ENCODE results near the gene OTOG. TPM values are rescaled to one million over a fixed set of nuclear protein-coding genes. Genes with fewer than 3 reads are reported as not detected.

OTOG gene
- total RNA-seq, 2 experiments from 2014 or later = not detected

- H3K36me3 Mint-ChIP-seq (ENCODE audit: low read depth) = no peaks in the 10 kb centered on the region
- intact Hi-C loops (cut with micrococcal nuclease) = no loop called here
These were observed 17.2 kb upstream of the OTOG start for GRCh38 chr11:17529844-17530185.

GRCh38 chr11:17531071-17531600 lies 15.9 kb upstream of the OTOG start:
- H3K4me1 Mint-ChIP-seq (ENCODE audit: low read depth) = no peaks in the 10 kb centered on the region
- TF ChIP-seq CTCF (IDR thresholded peaks at IDR 0.05) = no peak
- no peak overlapping the region for H3K4me3 Mint-ChIP-seq
- ChIA-PET POLR2A (interaction anchor here (1.5 kb wide), 1 partner anchor 15 kb away, joined by 3 read pairs; no protein-coding TSS in a partner anchor), CTCF (interaction anchor here (0.8 to 1.6 kb wide), 5 partner anchors 12 to 149 kb away, joined by 3 read pairs; no protein-coding TSS in a partner anchor)
- ATAC-seq (no peak), DNase-seq (no peak)
- intact Hi-C loops (cut with micrococcal nuclease) = no loop called here
- H3K27me3 Mint-ChIP-seq = peaks cover 7% of the 10 kb centered on the region
- no peaks in the 10 kb centered on the region for H3K9me3 Mint-ChIP-seq
- H3K27ac Mint-ChIP-seq = no peak overlapping the region
- no peaks in the 10 kb centered on the region for H3K36me3 Mint-ChIP-seq (ENCODE audit: low read depth)

More at GRCh38 chr11:17529844-17530185, 17.2 kb upstream of the OTOG start:
- peaks cover 7% of the 10 kb centered on the region for H3K27me3 Mint-ChIP-seq
- ChIA-PET POLR2A (no interaction called here), CTCF (interaction anchor here (0.6 to 3.5 kb wide), 6 partner anchors 16 to 146 kb away, joined by 3 to 39 read pairs (median 4); partner anchors contain the start of gene KCNJ11)
- TF ChIP-seq CTCF (IDR thresholded peaks at IDR 0.05) = no peak
- H3K27ac Mint-ChIP-seq = no peak overlapping the region
- DNase-seq (no peak), ATAC-seq (no peak)
- no peaks in the 10 kb centered on the region for H3K4me1 Mint-ChIP-seq (ENCODE audit: low read depth)
- H3K9me3 Mint-ChIP-seq = no peaks in the 10 kb centered on the region
- H3K4me3 Mint-ChIP-seq = no peak overlapping the region

- Mint-ChIP-seq H3K4me1 (ENCODE audit: low read depth) (no peaks in the 10 kb centered on the region), H3K27me3 (peaks cover 7% of the 10 kb centered on the region), H3K9me3 (no peaks in the 10 kb centered on the region), H3K4me3 (no peak overlapping the region), H3K36me3 (ENCODE audit: low read depth) (no peaks in the 10 kb centered on the region), H3K27ac (no peak overlapping the region)
- intact Hi-C loops (cut with micrococcal nuclease) = no loop called here
- ChIA-PET POLR2A (interaction anchor here (1.5 kb wide), 1 partner anchor 15 kb away, joined by 3 read pairs; no protein-coding TSS in a partner anchor), CTCF (interaction anchor here (0.8 to 1.6 kb wide), 4 partner anchors 11 to 150 kb away, joined by 3 read pairs; no protein-coding TSS in a partner anchor)
- TF ChIP-seq CTCF (IDR thresholded peaks at IDR 0.05) = no peak
- no peak for ATAC-seq
- no peak for DNase-seq
These were observed 15.4 kb upstream of the OTOG start for GRCh38 chr11:17531636-17532113.

- Mint-ChIP-seq H3K27ac (no peak overlapping the region), H3K27me3 (peaks cover 7% of the 10 kb centered on the region), H3K4me1 (ENCODE audit: low read depth) (no peaks in the 10 kb centered on the region), H3K4me3 (no peak overlapping the region), H3K9me3 (no peaks in the 10 kb centered on the region), H3K36me3 (ENCODE audit: low read depth) (no peaks in the 10 kb centered on the region)
- intact Hi-C loops (cut with micrococcal nuclease) = no loop called here
- POLR2A ChIA-PET = no interaction called here
- DNase-seq (no peak), ATAC-seq (no peak)
- CTCF ChIA-PET = interaction anchor here (0.7 to 1.6 kb wide), 4 partner anchors 16 to 144 kb away, joined by 3 to 4 read pairs (median 3); partner anchors contain the start of gene KCNJ11
- no peak for TF ChIP-seq CTCF (IDR thresholded peaks at IDR 0.05)
These were observed 14.3 kb upstream of the OTOG start for GRCh38 chr11:17532784-17533183.

GRCh38 chr11:17533341-17533740 lies 13.7 kb upstream of the OTOG start:
- TF ChIP-seq CTCF (IDR thresholded peaks at IDR 0.05) = no peak
- POLR2A ChIA-PET = no interaction called here
- Mint-ChIP-seq H3K27ac (no peak overlapping the region), H3K9me3 (no peaks in the 10 kb centered on the region), H3K27me3 (peaks cover 7% of the 10 kb centered on the region), H3K4me3 (no peak overlapping the region), H3K36me3 (ENCODE audit: low read depth) (no peaks in the 10 kb centered on the region), H3K4me1 (ENCODE audit: low read depth) (no peaks in the 10 kb centered on the region)
- ATAC-seq = no peak
- no peak for DNase-seq
- CTCF ChIA-PET = interaction anchor here (0.9 to 1.0 kb wide), 2 partner anchors 142 to 145 kb away, joined by 3 to 4 read pairs; partner anchors contain the start of gene KCNJ11
- intact Hi-C loops (cut with micrococcal nuclease) = no loop called here
